HL-60 (cell line): ENCODE measurements around the gene FSTL4.

Experiments used
- GABPA ChIP-seq: IDR thresholded peaks from 2 replicates; pipeline ENCODE4 v1.6.1; 2012; ENCODE audit warnings: low read depth
- POLR2AphosphoS5 ChIP-seq: IDR thresholded peaks from 2 replicates; pipeline ENCODE4 v1.6.1; 2012; ENCODE audit warnings: low read depth

DNA sequence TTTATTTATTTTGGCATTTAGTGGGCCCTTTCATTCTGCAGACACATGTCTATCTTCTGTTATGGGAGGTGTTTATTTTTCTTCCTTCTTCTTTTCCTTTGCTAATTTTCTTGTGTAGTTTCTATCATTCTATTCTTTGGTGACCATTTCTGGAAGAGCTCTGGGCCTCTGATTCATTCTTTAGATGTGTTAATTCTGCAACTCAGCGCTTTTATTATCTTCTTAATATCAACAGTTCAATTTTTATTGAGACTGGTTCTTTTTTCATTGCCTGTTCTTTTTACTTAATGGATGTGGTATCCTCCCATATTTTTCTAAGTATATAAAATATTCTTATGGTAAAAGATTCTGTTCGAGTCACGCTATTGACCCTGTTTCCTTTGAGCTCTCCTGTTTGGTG lies 448.5 kb downstream of the FSTL4 start:
- TF ChIP-seq GABPA (no peak), POLR2AphosphoS5 (no peak)
